ENCODE measurements around the gene GPR15LG. TPM values are rescaled to one million over a fixed set of nuclear protein-coding genes. Genes with fewer than 3 reads are reported as not detected.

GPR15LG gene
- total RNA-seq, 2 donors from 2014 or later, result not detected

- ATAC-seq (no peak), DNase-seq (no peak)
- intact Hi-C loops (cut with DNase I), result no loop called here
Observed at GRCh38 chr10:84185526-84186175, 12.1 kb downstream of the GPR15LG start.

- DNase-seq (no peak), ATAC-seq (no peak)
- intact Hi-C loops (cut with DNase I), result no loop called here
Observed at GRCh38 chr10:84188815-84189214, 15.2 kb downstream of the GPR15LG start.

- DNase-seq, result no peak
- intact Hi-C loops (cut with DNase I), result no loop called here
- no peak for ATAC-seq
Observed at GRCh38 chr10:84190621-84191020, 17.0 kb downstream of the GPR15LG start.

- intact Hi-C loops (cut with DNase I), result no loop called here
- DNase-seq (no peak), ATAC-seq (no peak)
Observed at GRCh38 chr10:84191106-84191505, 17.5 kb downstream of the GPR15LG start.

GRCh38 chr10:84193327-84193726, 19.7 kb downstream of the GPR15LG start:
- ATAC-seq, result no peak
- intact Hi-C loops (cut with DNase I), result no loop called here
- no peak for DNase-seq

- ATAC-seq (no peak), DNase-seq (no peak)
- intact Hi-C loops (cut with DNase I), result no loop called here
Observed at GRCh38 chr10:84193846-84194423, 20.3 kb downstream of the GPR15LG start.

GRCh38 chr10:84194424-84195043, 20.9 kb downstream of the GPR15LG start, which contains the start of gene CDHR1:
Gene CDHR1 (plus strand): TSS chr10:84194537. CDS start chr10:84194761, 224 bp downstream.
- peak; percentile 72 to 75 for ATAC-seq
- intact Hi-C loops (cut with DNase I), result no loop called here
- DNase-seq, result no peak

GRCh38 chr10:84195044-84195830, 21.6 kb downstream of the GPR15LG start:
- ATAC-seq, result no peak

GRCh38 chr10:84196083-84196482, 22.5 kb downstream of the GPR15LG start:
- ATAC-seq (no peak), DNase-seq (no peak)
- intact Hi-C loops (cut with DNase I), result no loop called here

More at GRCh38 chr10:84195044-84195830, 21.6 kb downstream of the GPR15LG start:
- DNase-seq, result no peak
- intact Hi-C loops (cut with DNase I), result no loop called here

GRCh38 chr10:84196941-84197340, 23.3 kb downstream of the GPR15LG start:
- ATAC-seq (peak; percentile 35 to 71), DNase-seq (no peak)
- intact Hi-C loops (cut with DNase I), result no loop called here

GRCh38 chr10:84197643-84198042, 24.0 kb downstream of the GPR15LG start:
- intact Hi-C loops (cut with DNase I), result no loop called here
- DNase-seq (no peak), ATAC-seq (no peak)

- intact Hi-C loops (cut with DNase I), result no loop called here
- ATAC-seq (no peak), DNase-seq (no peak)
Observed at GRCh38 chr10:84198206-84198915, 24.8 kb downstream of the GPR15LG start.

GRCh38 chr10:84200537-84201243, 27.1 kb downstream of the GPR15LG start:
- DNase-seq, result no peak
- intact Hi-C loops (cut with DNase I), result no loop called here
- no peak for ATAC-seq

GRCh38 chr10:84201244-84201606, 27.6 kb downstream of the GPR15LG start:
- ATAC-seq (no peak), DNase-seq (no peak)
- intact Hi-C loops (cut with DNase I), result no loop called here

- ATAC-seq, result no peak
- DNase-seq, result no peak
- intact Hi-C loops (cut with DNase I), result no loop called here
Observed at GRCh38 chr10:84201682-84202081, 28.1 kb downstream of the GPR15LG start.

GRCh38 chr10:84202349-84202748, 28.7 kb downstream of the GPR15LG start:
- intact Hi-C loops (cut with DNase I), result no loop called here
- DNase-seq, result no peak

GRCh38 chr10:84204122-84204521, 30.5 kb downstream of the GPR15LG start:
- intact Hi-C loops (cut with DNase I), result no loop called here
- ATAC-seq (peak in 1 of 2 donors; percentile 18), DNase-seq (no peak)

More at GRCh38 chr10:84202349-84202748, 28.7 kb downstream of the GPR15LG start:
- no peak for ATAC-seq

- intact Hi-C loops (cut with DNase I), result no loop called here
- ATAC-seq, result no peak
- no peak for DNase-seq
Observed at GRCh38 chr10:84204610-84205009, 31.0 kb downstream of the GPR15LG start.
